ENCODE results near the gene A4GNT. TPM values are rescaled to one million over a fixed set of nuclear protein-coding genes. Genes with fewer than 3 reads are reported as not detected.
"Not testable (repeated sequence)": the region's sequence is repeated elsewhere in the genome, so short reads cannot be mapped to it uniquely, and the experiment has no call there.

A4GNT gene
- total RNA-seq, result not detected in 2 replicates

- DNase-seq (ENCODE audit: low read depth in 2 of 2), result no peak
Observed at GRCh38 chr3:138132239-138132638, at the start of gene A4GNT. Gene A4GNT (minus strand): TSS chr3:138132390. CDS start chr3:138131256, 1,134 bp downstream.

DNA sequence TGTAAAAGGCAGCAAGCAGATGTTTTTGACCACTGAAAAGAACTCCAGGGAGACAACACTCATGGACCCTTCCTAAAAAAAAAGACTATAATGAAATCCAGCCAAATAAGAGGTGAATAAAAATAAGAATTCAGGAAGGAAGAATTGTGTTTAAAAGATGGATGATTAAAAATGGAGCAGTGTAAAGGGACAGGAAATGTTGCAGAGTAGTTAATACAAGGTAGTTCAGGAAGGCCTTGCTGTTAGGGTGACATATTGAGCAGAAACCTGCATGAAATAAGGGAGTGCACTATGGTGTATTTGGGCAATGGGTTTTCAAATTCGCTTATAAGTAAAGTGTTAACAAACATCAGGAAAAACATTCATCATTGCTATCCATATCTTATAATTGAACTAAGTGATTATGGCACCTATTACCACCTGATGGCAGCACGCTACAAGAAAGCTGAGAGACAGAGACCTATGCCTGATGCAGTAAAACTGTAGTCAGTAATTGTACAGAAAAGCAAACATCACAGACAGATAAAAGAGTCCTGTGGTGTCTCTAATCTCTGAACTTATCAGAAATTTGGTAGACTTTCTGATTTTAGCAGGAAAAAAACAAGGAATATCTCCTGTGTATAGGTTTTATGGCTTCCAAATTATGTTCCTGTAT lies 48.3 kb upstream of the A4GNT start:
- DNase-seq (ENCODE audit: low read depth in 2 of 2), result peak; percentile 43 to 64

DNA sequence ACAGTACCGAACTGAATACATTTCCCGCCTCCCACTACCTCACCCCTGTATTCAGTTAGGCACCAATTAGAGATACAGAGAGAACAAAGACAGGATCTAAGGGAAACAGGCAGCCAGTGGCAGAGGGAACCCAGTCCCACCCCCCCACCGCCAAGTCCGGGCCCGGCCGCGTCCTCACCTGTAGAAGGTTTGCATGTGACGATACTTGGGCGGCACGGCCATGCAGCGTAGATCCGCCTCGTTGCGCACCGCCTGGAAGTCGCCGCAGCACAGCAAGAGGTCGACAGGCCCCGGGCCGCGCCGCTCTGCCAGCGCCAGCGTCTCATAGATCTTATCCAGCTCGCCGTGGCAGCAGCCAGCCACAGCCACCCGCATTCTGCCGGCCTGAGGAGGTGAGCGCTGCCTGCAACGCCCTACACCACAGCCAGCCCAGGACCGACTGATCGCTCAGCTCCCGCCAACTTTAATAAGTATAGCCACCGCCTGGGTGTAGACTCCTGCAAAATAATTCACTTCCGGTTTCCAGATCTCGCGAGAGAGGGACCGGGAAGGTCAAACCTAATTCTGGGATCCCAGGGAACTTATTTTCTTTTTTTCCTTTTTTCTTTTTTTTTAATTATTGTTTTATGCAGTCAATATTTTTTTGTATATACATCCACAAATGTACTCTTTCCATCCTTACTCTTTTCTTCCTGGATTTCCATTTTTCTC lies 42.4 kb upstream of the A4GNT start, which contains the start of gene DBR1:
Gene DBR1 (minus strand): TSS at position 501 of the 711 bp plus-strand sequence. CDS start 126 bp downstream, at position 375.
- peak; percentile 69 to 74 for DNase-seq (ENCODE audit: low read depth in 2 of 2)

- DNase-seq (ENCODE audit: low read depth in 2 of 2), result no peak
Observed at GRCh38 chr3:138173769-138174420, 41.7 kb upstream of the A4GNT start.

DNA sequence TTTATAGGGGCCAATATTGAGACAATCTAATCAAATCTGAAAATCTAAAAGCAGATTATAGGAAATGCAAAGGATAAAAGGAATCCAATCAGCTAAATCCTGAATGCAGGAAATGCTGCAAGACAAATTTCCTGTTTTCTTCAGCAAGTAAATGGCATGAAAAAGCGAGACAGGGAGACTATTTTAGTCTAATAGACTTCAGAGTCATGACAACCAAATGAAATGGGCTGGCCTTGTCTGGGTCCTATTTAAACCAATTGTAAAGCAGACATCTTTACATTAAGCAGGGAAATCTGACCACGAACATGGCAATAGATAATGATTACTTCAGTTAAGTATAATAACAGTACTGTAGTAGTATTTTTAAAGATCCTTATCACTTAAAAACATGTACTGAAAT lies 40.4 kb upstream of the A4GNT start:
- DNase-seq (ENCODE audit: low read depth in 2 of 2), result peak in 1 of 2 donors; percentile 4

DNA sequence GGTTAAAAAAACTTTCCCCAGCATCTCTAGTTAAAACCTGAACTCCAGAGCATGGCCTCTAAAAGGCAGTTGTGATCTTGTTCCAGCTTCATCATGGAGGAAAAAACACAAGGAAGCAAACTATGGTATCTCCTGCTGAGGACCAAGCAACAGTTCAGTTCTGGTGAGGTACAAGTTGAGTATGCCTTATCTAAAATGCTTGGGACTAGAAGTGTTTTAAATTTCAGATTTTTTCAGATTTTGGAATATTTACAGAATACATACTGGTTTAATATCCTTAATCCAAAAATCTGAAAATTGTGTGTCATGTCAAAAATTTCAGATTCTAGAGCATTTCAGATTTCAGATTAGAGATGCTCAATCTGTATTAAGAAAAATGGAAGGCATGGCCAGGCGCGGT lies 32.9 kb upstream of the A4GNT start:
- DNase-seq (ENCODE audit: low read depth in 2 of 2), result no peak

DNA sequence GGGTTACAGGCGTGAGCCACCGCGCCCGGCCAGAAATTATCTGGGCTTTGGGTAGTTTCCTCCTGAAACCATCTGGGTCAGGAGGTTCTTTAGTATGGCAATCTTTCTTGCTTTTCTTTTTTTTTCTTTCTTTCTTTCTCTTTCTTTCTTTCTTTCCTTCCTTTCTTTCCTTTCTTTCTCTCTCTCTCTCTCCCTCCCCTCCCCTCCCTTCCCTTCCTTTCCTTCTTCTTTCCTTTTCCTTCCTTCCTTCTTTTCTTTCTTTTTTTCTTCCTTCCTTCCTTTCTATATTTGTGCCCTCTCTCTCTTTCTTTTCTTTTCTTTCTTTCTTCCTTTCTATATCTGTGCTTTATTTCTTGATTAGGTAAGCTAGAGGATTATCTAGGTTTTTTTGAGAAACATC lies 25.6 kb upstream of the A4GNT start:
- DNase-seq (ENCODE audit: low read depth in 2 of 2), result no peak

GRCh38 chr3:138154534-138154933 lies 22.3 kb upstream of the A4GNT start:
- no peak for DNase-seq (ENCODE audit: low read depth in 2 of 2)

DNA sequence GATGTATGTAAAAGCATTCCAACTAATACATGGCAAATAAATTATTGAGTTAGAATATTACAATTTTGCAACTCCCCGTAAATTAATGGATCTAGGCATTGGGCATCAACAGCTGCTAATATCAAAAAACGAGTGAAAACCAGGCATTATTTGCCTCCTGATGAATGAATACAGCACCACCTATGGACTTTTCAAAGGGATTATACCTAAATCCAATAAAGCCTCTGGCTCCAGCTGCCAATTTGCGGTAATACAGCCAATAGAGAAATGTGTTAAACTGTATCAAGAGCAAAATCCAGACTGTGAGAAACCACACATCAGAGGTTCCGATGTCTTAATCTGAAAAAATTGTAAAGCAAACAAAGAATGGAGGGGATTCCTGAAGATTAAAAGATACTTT lies 16.3 kb upstream of the A4GNT start:
- DNase-seq (ENCODE audit: low read depth in 2 of 2), result no peak

GRCh38 chr3:138142181-138142580 lies 10.0 kb upstream of the A4GNT start:
- DNase-seq (ENCODE audit: low read depth in 2 of 2), result not testable (repeated sequence)

GRCh38 chr3:138140940-138141339 lies 8.8 kb upstream of the A4GNT start:
- no peak for DNase-seq (ENCODE audit: low read depth in 2 of 2)

DNA sequence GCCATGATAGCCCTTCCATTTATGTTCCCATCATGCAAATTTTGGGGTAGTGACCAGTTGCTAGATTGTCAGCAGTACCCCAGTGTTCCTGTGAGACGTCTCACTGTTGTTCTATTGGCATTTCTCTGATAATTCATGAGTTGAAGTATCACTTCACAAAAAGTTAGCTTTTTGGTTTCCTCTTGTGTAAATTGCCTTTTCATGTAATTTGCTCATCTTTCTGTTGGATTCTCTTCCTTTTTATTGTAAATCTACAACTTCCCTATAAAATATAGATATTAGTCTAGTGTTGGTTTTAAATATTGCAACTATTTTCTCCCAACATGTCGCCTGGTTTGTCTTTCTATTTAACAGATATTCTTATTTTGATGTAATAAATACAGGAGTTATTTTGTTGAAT lies 7.5 kb upstream of the A4GNT start:
- no peak for DNase-seq (ENCODE audit: low read depth in 2 of 2)

DNA sequence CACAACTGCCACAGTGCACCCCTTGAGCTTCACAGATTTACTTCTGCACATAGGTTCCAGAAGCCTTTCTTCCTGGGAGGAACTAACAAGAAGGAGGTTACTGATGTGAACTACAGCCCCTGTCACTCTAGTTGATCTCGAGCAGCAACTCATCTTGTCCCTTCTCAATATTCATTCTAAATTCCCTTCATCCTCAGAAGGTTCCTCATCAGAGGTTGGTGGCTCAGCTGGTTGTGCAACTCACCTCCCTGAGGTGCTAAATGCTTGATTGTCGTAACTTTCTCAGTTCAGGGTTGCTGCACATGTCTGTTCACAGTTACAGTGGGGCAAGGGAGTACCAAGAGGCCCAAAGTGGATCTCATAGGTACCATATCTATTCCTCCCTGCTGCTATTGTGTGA lies 5.7 kb upstream of the A4GNT start:
- no peak for DNase-seq (ENCODE audit: low read depth in 2 of 2)

DNA sequence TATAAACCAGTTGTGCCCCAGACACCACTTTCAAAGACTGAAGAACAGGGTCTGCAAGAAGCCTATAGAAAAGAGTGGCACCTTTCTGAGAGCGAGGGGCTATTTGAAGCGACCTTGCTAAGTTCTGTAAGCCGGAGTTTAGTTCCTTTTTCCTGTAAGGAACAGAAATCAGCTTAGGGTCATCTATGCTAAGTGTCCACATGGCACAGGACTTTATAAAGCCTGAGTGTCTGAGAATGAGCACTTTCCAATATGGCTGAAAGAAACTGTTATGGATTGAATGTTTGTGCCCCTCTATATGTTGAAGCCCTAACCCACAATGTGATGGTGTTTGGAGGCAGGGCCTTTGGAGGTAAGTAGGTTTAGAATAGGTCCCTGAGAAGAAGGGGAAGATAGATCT lies 4.0 kb upstream of the A4GNT start:
- no peak for DNase-seq (ENCODE audit: low read depth in 2 of 2)

DNA sequence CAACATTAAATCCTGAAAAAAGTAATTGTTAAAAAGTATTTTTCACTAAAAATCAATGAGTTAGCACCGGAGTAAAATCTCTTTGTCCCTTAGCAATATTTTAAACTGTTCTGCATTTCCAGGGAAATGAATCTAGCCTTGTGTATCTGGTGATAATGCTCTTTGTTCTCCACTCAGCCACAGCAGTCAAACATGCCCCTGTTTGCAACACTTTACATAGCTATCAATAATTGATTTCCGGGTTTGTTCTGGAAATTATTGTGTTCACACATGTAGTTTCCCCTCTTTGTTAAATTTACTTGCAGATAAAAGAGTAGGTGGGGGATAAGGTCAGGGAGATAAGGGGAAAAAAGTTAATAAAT lies 3.6 kb upstream of the A4GNT start:
- DNase-seq (ENCODE audit: low read depth in 2 of 2), result no peak

DNA sequence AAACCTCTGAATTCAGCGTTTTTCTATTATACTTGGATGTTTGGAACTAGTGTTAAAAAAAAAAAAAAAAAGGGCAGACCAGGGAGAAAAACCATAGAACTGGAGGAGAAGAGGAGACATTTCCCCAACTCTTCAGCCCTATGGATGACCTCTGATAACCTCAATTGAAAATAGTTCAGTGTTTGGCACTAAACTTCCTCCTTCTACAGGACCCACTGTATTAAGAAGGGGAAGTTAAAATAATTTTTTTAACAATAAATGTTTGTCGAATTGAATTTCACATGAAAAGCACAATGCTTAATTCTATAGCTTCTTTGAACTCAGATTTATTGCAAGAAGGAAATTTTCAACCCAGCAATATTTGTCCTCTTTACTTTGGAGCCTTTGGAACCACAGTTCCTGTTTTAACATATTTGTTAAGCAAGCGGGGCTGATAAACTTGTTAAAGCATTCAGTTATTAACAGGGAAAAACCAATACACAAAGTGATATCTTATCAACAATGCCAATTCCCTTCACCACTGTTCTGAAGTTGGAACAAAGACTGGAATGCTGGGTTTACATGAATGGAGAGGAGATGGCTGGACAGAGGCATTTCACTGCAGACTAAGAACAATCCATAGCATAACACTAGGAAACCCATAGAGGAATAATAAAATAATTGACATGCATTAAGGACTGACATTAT lies 3.1 kb upstream of the A4GNT start:
- DNase-seq (ENCODE audit: low read depth in 2 of 2), result no peak

- no peak for DNase-seq (ENCODE audit: low read depth in 2 of 2)
Observed at GRCh38 chr3:138127636-138128365, 4.4 kb downstream of the A4GNT start.

DNA sequence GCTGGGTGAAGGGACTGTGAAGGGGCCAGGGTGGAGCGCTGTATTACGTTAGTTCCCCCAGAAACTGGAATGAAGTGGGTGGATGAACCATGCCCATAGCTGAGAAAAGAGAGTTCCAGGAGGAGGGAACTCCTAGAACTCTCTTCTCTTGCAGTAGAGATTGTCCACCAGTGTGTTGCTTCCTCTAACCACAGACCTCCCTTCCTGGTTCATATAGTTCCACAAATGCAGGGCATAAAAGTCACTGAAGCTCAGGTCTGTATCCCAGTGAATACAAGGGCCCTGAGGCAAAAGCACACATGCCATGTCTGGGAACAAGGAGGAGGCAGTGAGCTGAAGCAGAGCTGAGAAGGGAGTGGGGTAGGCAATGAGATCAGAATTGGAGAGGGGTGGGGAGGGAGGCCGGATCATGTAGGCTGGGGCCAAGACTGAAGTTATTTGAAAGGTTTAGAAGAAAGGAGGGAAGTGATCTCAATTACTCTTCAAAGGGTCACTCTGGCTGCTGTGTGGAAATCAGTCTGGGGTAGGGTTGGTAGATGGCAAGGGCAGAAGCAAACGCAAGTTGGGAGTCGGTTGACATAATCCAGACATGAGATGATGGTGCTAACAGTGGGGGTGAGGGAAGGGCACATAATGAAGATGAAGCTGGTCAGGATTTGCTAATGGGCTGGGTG lies 6.5 kb downstream of the A4GNT start:
- no peak for DNase-seq (ENCODE audit: low read depth in 2 of 2)

- DNase-seq (ENCODE audit: low read depth in 2 of 2), result no peak
Observed at GRCh38 chr3:138124706-138125355, 7.4 kb downstream of the A4GNT start.

GRCh38 chr3:138124188-138124587 lies 8.0 kb downstream of the A4GNT start:
- no peak for DNase-seq (ENCODE audit: low read depth in 2 of 2)
